ENCODE measurements around the gene SRC. TPM values are rescaled to one million over a fixed set of nuclear protein-coding genes. Genes with fewer than 3 reads are reported as not detected.
A peak's percentile ranks its signal among the peaks of the same experiment; 100 is the strongest.

The SRC gene
- total and polyA plus RNA-seq, 10 donors: 7.0 to 68.0 (median 31.2) TPM

DNA sequence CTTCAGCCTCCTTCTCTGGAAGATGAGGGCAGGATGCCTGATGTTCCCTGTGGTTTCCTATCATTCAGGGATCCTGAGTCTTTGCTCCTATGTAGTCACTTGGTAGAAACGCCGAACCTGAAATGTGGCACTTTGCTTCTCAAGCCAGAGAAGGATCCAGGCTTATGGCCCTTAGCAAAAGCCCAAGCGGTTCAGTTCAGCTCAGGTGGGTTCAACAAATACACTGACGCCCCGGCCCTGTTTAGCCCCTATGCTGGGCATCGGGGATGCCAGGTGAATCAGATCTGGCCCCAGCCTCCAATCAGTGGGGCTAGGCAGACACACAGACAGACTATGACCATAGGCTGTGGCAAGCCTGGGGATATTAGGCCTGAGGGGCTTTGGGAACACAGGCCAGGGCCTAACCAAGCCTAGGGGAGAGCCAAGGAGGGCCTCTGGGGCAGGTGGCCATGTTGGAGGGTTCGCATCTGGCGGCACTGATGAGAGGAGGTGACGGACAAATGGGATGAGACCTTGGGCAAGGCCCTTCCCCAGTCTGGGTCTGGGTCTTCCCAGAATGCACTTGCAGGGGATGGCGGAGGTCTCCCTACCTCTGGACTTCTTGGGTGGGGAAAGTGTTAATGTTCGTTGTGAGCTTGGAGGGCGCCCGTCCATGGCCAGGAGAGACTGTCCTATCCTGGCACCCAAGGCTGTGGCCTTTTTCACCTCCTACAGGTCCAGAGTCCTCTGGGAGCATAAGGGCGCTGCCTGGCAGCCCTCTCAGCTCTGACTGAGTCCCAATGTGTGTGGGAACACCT, 17.6 kb upstream of the SRC start:
- no peaks in the 10 kb centered on the region for H3K27me3 ChIP-seq (replicated peaks in 1 of 7)
- no peaks in the 10 kb centered on the region for H3K36me3 ChIP-seq
- H3K27ac ChIP-seq: no peak overlapping the region
- DNase-seq: peak; percentile 35
- H3K9me3 ChIP-seq: no peaks in the 10 kb centered on the region
- no peak for TF ChIP-seq POLR2AphosphoS5 (IDR thresholded peaks at IDR 0.05)
- no peak for TF ChIP-seq POLR2A (IDR thresholded peaks at IDR 0.05)
- no peak for TF ChIP-seq CTCF (IDR thresholded peaks at IDR 0.05 in 8 of 11, conservative IDR thresholded peaks at IDR 0.05 in 3 of 11)
- H3K4me1 ChIP-seq: peaks cover 0 to 7% (median under 1%) of the 10 kb centered on the region in 6 donors
- 85 to 95% (median 92%) methylated on average over 6 to 14 of the region's 14 CpGs for WGBS, 5 donors
- H3K4me3 ChIP-seq: no peak overlapping the region
- intact Hi-C loops (cut with DNase I; ENCODE audit: low total_unique reads): no loop called here

DNA sequence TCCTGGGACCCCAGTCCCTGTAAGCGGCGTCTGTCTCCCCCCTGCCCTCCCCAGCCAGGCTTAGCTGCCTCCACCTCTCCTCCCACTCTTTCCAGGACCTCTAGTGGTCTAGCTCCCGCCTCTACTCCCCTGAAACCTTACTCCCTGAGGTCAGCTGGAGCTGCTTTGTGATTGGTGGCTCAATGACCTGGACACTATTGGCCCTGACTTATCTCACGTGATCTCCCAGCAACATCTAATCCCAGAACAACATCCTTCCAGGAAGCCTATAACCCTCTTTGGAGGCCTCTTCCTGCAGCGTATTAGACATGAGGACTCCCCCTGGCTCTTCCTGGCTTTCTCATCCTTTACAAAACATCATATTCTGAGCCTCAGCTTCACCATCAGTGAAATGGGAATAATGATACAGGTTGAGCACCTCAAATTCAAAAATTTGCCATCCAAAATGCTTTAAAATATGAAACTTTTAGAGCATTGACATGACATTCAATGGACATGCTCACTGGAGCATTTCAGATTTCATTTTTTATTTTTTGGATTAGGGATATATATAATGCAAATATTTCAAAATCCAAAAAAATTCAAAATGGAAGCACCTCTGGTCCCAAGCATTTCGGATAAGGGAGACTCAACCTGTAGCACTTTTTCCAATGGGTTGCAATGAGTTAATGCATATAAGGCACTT, 16.3 kb upstream of the SRC start:
- 73 to 79% (median 74%) methylated on average over 6 of the region's 6 CpGs for WGBS, 5 donors
- H3K4me1 ChIP-seq: peaks cover 0 to 15% (median 5%) of the 10 kb centered on the region in 6 donors
- H3K27ac ChIP-seq: no peak overlapping the region
- no peaks in the 10 kb centered on the region for H3K27me3 ChIP-seq (replicated peaks in 1 of 7)
- H3K4me3 ChIP-seq: no peak overlapping the region
- H3K9me3 ChIP-seq: no peaks in the 10 kb centered on the region
- DNase-seq: no peak
- TF ChIP-seq CTCF (IDR thresholded peaks at IDR 0.05 in 8 of 11, conservative IDR thresholded peaks at IDR 0.05 in 3 of 11): no peak
- no peaks in the 10 kb centered on the region for H3K36me3 ChIP-seq
- intact Hi-C loops (cut with DNase I; ENCODE audit: low total_unique reads): no loop called here

DNA sequence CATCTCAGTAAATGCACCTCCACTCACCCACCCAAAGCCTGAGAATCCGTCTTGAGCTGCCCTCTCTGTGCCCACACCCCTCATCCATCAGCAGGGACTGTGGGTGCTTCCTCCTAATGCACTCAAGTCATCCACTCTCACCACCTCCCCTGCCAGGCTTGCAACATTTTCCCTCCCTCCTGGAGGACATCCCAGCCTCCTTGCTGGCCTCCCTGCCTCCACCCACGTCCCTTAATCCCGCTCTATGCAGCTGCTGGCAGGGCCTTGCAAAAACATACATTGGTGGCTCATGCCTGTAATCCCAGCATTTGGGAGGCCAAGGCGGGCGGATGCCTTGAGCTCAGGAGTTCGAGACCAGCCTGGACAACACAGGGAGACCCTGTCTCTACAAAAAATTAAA, 15.6 kb upstream of the SRC start:
- Histone ChIP-seq H3K4me3 (no peak overlapping the region), H3K36me3 (no peaks in the 10 kb centered on the region), H3K27ac (no peak overlapping the region), H3K27me3 (replicated peaks in 1 of 7) (no peaks in the 10 kb centered on the region), H3K9me3 (no peaks in the 10 kb centered on the region), H3K4me1 (peaks cover 0 to 18% (median 6%) of the 10 kb centered on the region in 6 donors)
- DNase-seq: peak; percentile 65
- intact Hi-C loops (cut with DNase I; ENCODE audit: low total_unique reads): no loop called here
- TF ChIP-seq CTCF (IDR thresholded peaks at IDR 0.05 in 8 of 11, conservative IDR thresholded peaks at IDR 0.05 in 3 of 11) (no peak), POLR2A (IDR thresholded peaks at IDR 0.05) (no peak), POLR2AphosphoS5 (IDR thresholded peaks at IDR 0.05) (no peak)
- WGBS, 5 donors: 91 to 96% (median 94%) methylated on average over 6 of the region's 6 CpGs
